Fibroblast of villous mesenchyme (primary cell): Measurements from ENCODE around the gene RASSF10. TPM values are rescaled to one million over a fixed set of nuclear protein-coding genes. Genes with fewer than 3 reads are reported as not detected.
A peak's percentile ranks its signal among the peaks of the same experiment; 100 is the strongest.

ENCODE experiments used
- DNase-seq: peaks from one replicate; pipeline ENCODE4 v3.0.0-alpha.2; 2010; ENCODE audit warnings: low read depth
- H3K4me3 ChIP-seq: 2 replicates; pipeline ENCODE4 v1.5.1; 2011; ENCODE audit warnings: low read depth, mild to moderate bottlenecking, low read length
- total RNA-seq: library from RNA; depleted of rRNA; stranded (reverse); fragments of >200 nt; gene quantifications from 2 replicates; pipeline ENCODE4 v1.2.3, GENCODE V29; 2012
- TF ChIP-seq, protein P1 (sequence below): IDR thresholded peaks from 2 replicates; pipeline ENCODE4 v1.5.1; 2012; ENCODE audit warnings: low read depth, mild to moderate bottlenecking, low read length; ENCODE audit not compliant: insufficient read depth

The RASSF10 gene
- total RNA-seq, 1 donor = not detected

GRCh38 chr11:12991426-12991825, 17.7 kb upstream of the RASSF10 start:
- TF ChIP-seq, protein P1, sequence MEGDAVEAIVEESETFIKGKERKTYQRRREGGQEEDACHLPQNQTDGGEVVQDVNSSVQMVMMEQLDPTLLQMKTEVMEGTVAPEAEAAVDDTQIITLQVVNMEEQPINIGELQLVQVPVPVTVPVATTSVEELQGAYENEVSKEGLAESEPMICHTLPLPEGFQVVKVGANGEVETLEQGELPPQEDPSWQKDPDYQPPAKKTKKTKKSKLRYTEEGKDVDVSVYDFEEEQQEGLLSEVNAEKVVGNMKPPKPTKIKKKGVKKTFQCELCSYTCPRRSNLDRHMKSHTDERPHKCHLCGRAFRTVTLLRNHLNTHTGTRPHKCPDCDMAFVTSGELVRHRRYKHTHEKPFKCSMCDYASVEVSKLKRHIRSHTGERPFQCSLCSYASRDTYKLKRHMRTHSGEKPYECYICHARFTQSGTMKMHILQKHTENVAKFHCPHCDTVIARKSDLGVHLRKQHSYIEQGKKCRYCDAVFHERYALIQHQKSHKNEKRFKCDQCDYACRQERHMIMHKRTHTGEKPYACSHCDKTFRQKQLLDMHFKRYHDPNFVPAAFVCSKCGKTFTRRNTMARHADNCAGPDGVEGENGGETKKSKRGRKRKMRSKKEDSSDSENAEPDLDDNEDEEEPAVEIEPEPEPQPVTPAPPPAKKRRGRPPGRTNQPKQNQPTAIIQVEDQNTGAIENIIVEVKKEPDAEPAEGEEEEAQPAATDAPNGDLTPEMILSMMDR = no peak
- H3K4me3 ChIP-seq = no peak overlapping the region
- DNase-seq = no peak

DNA sequence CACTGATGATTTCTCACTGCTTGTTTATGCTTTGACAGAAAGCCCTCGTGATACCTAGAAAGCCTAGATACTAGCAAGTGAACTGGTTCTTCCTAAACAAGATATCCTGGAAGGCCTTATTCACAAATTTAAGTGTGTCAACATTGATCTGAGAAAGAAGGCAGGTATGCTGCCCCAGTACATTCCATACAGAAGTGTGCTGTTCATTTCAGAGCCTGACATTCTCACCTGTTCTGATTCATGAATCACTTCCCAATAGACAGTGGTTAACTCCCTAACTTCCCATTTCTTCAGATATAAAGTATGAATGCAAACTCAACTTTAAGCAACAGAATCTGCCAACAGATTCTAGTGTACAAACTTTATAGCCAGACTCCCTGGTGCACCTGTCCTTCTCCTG, 15.5 kb upstream of the RASSF10 start:
- no peak overlapping the region for H3K4me3 ChIP-seq
- DNase-seq = no peak
- TF ChIP-seq, protein P1 = no peak

DNA sequence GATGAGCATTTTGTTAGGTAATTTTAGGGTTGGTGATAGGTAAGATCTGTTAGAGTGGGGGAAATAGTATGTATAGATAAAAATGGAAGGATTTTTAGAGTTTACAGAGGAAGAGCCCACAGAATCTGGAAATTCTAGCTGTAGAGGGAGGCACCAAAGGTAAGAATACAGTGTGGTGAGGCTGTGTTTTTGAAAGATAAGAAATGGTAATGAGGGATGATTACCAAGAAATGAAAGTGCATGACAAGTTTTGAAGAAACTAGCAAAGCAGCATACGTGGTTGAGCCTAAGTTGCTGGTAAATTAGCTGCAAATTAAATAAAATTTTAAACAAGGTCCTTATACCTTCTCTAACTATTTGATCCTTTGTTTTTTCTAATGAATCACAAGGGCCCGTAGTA, 14.6 kb upstream of the RASSF10 start:
- no peak overlapping the region for H3K4me3 ChIP-seq
- TF ChIP-seq, protein P1 = no peak
- DNase-seq = no peak

DNA sequence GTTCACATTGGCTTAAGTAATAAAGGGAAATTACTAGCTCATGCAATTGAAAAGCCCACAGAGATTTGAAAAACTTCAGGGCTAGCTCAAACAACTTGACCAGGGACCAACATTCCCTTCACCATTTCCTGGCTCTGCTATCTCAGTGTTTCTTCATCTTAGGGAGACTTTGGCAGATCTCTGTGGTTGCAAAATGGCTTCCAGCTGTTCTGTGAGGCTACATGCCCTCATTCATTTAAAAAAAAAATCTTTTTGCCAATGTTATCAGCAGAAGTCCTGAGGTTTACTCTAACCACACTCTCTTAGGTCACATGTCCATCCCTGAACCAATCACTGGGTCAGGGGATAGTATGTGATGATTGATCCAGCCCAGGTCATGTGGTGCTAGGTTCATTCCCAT, 13.9 kb upstream of the RASSF10 start:
- peak; percentile 45 for DNase-seq
- H3K4me3 ChIP-seq = no peak overlapping the region
- TF ChIP-seq, protein P1 = no peak

DNA sequence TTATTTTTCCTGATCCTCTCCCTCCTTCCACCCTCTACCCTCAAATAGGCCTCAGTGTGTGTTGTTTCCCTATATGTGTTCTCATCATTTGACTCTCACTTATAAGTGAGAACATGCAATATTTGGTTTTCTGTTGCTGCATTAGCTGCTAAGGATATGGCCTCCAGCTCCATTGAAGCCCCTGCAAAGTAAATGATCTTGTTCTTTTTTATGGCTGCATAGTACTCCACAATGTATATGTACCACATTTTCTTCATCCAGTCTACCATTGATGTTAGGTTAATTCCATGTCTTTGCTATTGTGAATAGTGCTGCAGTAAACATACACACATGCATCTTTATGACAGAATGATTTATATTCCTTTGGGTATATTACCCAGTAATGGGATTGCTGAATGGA, 13.3 kb upstream of the RASSF10 start:
- TF ChIP-seq, protein P1 = no peak
- no peak for DNase-seq
- no peak overlapping the region for H3K4me3 ChIP-seq

- H3K4me3 ChIP-seq = no peak overlapping the region
- no peak for DNase-seq
- TF ChIP-seq, protein P1 = no peak
Measured at GRCh38 chr11:12997168-12997567, 11.9 kb upstream of the RASSF10 start.

GRCh38 chr11:12998336-12998735, 10.8 kb upstream of the RASSF10 start:
- TF ChIP-seq, protein P1 = no peak
- DNase-seq = no peak
- no peak overlapping the region for H3K4me3 ChIP-seq
